H1 (cell line): ENCODE results near the gene DDX1.

Source experiments
- CBX8 ChIP-seq: fragments of 300-800, 300-1000 bp; sonication (generic); IDR thresholded peaks from 2 replicates; pipeline ENCODE4 v1.7.1; 2016; ENCODE audit warnings: low read depth, low read length, borderline replicate concordance
- CEBPB ChIP-seq: IDR thresholded peaks from 2 replicates; pipeline ENCODE4 v1.6.1; 2012; ENCODE audit warnings: low read depth, low read length
- JUND ChIP-seq: IDR thresholded peaks from 2 replicates; pipeline ENCODE4 v1.6.1; 2011; ENCODE audit warnings: mild to moderate bottlenecking, improper control_type of control experiment, low read length
- MAFK ChIP-seq: IDR thresholded peaks from 2 replicates; pipeline ENCODE4 v1.6.1; 2012; ENCODE audit warnings: low read depth, mild to moderate bottlenecking, improper control_type of control experiment, low read length
- SIX5 ChIP-seq: IDR thresholded peaks from 2 replicates; pipeline ENCODE4 v1.6.1; 2011; ENCODE audit warnings: mild to moderate bottlenecking, low read depth, low read length
- TAF1 ChIP-seq: IDR thresholded peaks from 2 replicates; pipeline ENCODE4 v1.6.1; 2011; ENCODE audit warnings: mild to moderate bottlenecking, low read depth, low read length
- ZNF274 ChIP-seq: IDR thresholded peaks from 2 replicates; pipeline ENCODE4 v1.7.0; 2012; ENCODE audit warnings: low read length, borderline replicate concordance; ENCODE audit errors: extremely low read depth

- TF ChIP-seq ZNF274, result no peak
- no peak for TF ChIP-seq JUND
- TF ChIP-seq CEBPB, result no peak
- TF ChIP-seq TAF1, result no peak
- no peak for TF ChIP-seq MAFK
- TF ChIP-seq CBX8, result no peak
- TF ChIP-seq SIX5, result no peak
These were observed 66.1 kb downstream of the DDX1 start for GRCh38 chr2:15657759-15658158.
